ENCODE measurements around the gene PYGO1.
"Not testable (repeated sequence)": the region's sequence is repeated elsewhere in the genome, so short reads cannot be mapped to it uniquely, and the experiment has no call there.

Gene PYGO1, protein sequence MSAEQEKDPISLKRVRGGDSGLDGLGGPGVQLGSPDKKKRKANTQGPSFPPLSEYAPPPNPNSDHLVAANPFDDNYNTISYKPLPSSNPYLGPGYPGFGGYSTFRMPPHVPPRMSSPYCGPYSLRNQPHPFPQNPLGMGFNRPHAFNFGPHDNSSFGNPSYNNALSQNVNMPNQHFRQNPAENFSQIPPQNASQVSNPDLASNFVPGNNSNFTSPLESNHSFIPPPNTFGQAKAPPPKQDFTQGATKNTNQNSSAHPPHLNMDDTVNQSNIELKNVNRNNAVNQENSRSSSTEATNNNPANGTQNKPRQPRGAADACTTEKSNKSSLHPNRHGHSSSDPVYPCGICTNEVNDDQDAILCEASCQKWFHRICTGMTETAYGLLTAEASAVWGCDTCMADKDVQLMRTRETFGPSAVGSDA

DNA sequence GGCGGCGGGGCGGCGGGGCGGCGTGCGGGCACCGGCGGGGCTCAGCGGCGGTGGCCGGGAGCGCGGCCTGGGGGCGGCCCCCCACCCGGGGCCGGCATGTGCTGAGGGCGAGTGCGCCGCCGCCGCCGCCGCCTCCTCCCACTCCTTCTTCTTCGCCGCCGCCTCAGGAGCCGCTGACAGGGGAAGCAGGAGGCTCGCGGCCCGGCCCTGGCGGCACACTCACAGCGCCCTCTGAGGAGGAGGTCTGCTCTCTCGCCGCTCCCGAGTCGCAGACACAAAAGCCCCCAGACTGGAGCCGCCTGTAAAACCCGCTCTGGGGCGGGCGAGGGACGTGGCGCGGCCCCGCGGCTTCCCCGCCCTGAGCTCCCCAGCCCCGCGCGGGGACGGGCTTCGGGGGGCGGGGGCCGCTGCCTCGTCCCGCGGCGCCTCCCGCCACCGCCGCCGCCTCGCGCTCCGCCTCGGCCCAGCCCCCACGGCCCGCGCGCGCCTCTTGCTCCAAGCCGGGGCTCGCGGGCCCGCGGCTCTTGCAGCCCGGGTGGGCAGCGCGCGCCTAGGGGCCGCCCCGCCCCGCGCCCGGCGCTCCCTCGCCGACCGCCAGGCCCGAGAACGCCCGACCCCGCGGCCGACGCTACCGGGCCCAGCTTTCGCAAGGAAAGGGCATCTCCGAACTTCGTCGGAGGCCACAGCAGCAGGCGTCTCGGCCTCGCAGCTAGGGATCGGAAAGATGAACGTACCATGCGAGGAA lies at the start of gene PYGO1:
Gene PYGO1, minus strand, starts transcription at position 276 of the 745 bp plus-strand sequence. CDS start 462 bp downstream, outside the sequence.
- peak; percentile 60 for DNase-seq (ENCODE audit: low spot score)

- DNase-seq (ENCODE audit: low spot score) = no peak
Measured at GRCh38 chr15:55637086-55637485, 48.9 kb upstream of the PYGO1 start.

DNA sequence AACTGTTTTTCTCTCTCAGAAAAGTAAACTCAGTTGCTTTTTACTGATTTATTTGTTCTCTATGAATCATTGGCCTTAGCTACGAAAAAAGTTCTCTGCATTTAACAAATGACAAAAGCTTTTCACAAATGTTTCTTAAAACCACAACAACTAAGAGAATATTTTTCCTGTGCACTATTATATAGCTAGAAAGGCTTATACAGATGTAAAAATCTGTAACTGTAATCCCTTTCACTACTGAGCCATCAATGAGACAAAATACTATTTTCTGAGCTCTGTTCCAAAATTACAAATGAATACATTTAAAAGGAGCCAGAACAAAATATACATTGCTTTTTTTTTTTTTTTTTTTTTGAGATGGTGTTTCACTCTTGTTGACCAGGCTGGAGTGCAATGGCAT lies 45.6 kb upstream of the PYGO1 start:
- DNase-seq (ENCODE audit: low spot score) = no peak

DNA sequence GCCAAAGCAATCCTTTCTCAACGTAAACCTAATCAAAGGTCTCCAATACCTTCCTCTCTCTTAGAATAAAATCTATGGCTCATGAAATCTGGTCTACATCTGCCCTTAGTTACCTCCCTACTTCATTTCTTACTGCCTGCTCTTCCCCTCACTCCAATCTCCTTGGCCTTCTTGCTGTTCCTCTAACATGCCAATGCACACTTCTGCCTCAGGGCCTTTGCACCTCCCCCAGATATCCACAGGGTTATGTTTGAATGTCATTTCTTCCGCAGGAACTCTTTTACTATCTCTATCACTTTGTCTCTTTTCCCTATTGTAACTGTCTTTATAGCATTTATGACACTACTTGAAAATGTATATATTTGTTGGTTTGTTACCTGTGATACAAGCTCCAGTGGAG lies 44.3 kb upstream of the PYGO1 start:
- DNase-seq (ENCODE audit: low spot score) = no peak

- no peak for DNase-seq (ENCODE audit: low spot score)
Measured at GRCh38 chr15:55630858-55631257, 42.7 kb upstream of the PYGO1 start.

- DNase-seq (ENCODE audit: low spot score) = no peak
Measured at GRCh38 chr15:55628369-55628730, 40.2 kb upstream of the PYGO1 start.

DNA sequence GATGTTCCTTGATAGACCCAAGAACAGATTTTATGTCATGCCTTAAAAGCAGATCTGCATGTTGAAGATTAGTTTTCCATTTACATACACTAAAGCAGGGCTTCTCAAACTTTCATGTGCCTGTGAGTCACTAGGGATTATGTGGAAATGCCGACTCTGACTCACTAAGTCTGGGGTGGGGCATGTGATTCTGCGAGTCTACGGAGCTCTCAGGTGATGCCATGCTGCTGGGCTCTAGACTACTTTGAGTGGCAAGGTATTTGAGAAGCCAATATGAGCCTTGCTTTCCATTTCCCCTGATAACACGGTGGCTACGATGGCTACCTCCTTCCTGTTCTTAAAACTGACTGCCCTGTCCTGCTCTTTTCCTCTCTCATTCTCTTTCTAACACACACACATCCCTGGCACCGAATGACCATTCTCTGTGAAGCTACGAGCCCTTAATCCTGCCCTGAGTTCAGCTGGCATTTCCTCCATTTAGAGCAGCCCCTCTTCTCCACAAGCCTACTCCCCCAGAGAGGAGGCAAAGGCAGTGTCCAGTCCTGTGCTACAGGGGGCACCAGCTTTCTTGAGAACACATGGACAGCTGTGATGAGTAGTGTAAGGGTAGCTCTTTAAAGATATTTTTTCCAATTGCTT lies 39.7 kb upstream of the PYGO1 start:
- DNase-seq (ENCODE audit: low spot score) = peak; percentile 73

GRCh38 chr15:55619783-55620182 lies 31.6 kb upstream of the PYGO1 start:
- DNase-seq (ENCODE audit: low spot score) = no peak

- no peak for DNase-seq (ENCODE audit: low spot score)
Measured at GRCh38 chr15:55618387-55618786, 30.2 kb upstream of the PYGO1 start.

DNA sequence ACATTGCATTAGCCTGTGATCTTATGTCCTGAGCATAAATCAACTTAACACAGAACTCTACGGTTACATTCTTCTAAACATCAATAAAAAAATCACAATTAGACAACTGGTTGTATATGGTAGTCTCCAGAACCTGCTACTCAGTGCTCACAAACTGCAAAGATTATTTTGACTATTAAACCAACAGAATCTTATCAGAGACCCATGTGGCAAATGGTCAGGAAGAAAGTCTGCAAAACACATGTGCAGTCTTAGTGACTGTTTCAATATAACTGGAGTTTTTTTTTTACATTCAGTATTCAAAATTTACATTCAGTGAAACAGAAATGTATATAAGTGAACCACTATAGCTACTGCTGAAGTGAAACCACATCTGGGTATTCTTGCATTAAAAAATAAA lies 27.3 kb upstream of the PYGO1 start:
- DNase-seq (ENCODE audit: low spot score) = no peak

- DNase-seq (ENCODE audit: low spot score) = no peak
Measured at GRCh38 chr15:55613727-55614126, 25.6 kb upstream of the PYGO1 start.

- no peak for DNase-seq (ENCODE audit: low spot score)
Measured at GRCh38 chr15:55606214-55606613, 18.1 kb upstream of the PYGO1 start.

GRCh38 chr15:55601374-55601773 lies 13.2 kb upstream of the PYGO1 start:
- DNase-seq (ENCODE audit: low spot score) = no peak

DNA sequence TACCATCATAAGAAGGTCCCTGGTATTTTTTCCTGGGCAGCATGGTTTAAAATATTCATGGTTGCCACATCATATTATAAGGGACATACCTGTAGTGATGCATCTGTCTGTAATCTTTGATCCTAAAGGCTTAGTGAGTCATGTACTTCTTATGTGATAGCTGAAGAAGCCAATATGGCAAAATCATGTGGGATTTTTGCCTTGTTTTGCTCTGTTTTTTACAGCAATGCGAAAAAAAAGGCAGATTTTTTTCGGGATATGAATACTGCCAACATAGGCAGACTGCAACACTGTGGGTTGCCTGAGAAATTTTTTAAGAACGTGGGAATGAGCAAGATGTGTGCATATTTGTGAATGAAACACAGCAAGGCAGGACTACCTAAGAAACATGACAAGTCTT lies 11.3 kb upstream of the PYGO1 start:
- DNase-seq (ENCODE audit: low spot score) = no peak

DNA sequence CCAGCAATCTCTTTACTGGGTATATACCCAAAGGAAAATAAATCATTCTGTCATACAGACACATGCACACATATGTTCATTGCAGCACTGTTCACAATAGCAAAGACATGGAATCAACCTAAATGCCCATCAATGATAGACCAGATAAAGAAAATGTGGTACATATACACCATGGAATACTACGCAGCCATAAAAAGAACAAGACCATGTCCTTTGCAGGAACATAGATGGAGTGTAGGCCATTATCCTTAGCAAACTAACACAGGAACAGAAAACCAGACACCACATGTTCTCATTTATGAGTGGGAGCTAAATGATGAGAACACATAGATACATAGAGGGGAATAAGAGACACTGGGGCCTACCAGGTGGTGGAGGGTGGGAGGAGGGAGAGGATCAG lies 4.9 kb upstream of the PYGO1 start:
- not testable (repeated sequence) for DNase-seq (ENCODE audit: low spot score)

- DNase-seq (ENCODE audit: low spot score) = no peak
Measured at GRCh38 chr15:55590788-55591187, 2.6 kb upstream of the PYGO1 start.

DNA sequence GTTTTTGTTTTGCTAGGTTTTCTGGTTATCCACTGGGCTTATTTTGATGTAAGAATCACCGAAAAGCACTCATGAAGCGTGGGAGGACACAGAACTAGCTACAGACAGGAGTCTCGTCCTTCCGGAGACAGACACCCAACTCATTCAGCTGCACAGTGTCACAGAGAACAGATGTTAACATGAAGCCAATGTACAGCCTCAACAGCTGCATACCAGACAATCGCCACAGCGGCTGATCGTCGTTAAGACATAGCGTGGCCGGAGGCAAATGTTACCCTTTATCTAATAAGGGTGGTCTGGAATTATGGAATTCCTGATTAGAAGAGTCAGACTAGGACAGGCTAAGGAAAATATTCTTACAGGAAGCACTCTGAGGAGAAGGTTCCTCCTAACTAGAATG lies 1.1 kb upstream of the PYGO1 start:
- peak; percentile 4 for DNase-seq (ENCODE audit: low spot score)

- DNase-seq (ENCODE audit: low spot score) = no peak
Measured at GRCh38 chr15:55588815-55589115, 620 bp upstream of the PYGO1 start.

DNA sequence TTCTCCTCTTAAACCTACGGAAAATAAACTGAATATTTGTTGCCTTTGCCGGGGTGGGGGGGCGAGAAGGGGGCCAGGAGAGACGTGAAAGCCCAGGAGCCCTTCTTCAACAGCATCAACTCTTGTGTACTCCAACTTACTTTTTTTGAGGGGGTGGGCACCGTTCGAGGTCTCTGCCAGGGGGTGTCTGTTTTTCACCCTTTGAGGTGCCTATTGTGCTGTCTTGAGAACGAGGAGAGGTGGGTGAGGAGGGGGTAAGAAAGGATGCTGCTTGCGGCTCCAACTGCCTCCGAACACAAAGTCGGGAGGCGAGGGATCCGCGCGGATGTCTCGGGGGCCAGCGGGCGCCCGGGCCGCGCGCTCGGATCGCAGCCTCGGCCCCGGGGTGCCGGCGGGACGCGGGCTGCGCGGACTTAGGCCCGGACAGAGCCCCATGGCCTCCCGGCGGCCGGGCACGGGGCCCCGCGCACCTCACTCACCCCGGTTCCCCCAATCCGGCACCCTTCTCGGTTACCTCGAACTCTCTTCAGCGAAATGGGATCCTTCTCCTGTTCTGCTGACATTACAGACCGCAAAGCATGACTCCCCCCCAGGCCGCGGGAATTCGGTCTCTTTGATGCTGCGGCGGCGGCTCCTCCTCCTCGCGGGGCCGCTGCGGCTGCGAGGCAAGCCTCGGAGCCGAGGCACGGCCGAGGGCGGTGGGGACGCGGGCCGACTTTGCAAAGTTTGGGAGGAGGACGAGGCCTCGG lies 650 bp downstream of the PYGO1 start:
- DNase-seq (ENCODE audit: low spot score) = peak; percentile 56

DNA sequence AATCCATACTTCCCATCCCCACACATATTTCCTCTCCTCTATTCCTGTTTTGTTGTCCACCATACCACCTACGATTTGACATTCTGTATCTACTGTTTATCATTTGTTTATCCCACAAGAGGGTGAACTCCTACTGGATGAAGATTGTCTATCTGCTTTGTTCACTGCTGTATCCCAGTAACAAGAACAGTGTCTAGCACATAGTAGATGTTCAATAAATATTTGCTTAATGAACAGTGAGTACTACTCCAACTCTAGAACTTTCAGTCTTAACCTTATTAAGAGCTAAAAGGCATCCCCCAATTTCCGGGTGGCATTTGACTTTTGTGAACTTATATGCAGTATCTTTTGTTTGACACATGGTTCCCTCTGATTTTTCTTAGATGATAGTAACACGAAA lies 1.3 kb downstream of the PYGO1 start:
- no peak for DNase-seq (ENCODE audit: low spot score)

GRCh38 chr15:55576943-55577342 lies 11.2 kb downstream of the PYGO1 start:
- DNase-seq (ENCODE audit: low spot score) = no peak

DNA sequence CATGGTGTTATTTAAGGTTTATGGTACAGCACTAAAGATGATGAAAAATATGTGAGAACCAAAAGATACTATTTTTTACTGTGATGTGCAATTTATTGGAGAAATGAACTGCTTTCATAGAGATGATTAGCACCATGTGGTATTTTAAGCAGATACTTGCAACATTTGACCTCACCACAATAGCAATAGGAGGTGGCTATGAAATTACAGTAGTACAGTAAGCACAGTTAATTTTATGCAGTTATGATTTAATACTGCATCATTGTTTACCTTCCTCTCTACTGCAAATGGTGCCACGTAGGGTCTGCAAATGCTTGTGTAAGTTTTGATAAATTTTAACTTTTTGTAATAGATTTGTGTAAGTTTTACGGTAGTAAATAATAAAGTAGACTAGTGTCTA lies 14.0 kb downstream of the PYGO1 start:
- no peak for DNase-seq (ENCODE audit: low spot score)

DNA sequence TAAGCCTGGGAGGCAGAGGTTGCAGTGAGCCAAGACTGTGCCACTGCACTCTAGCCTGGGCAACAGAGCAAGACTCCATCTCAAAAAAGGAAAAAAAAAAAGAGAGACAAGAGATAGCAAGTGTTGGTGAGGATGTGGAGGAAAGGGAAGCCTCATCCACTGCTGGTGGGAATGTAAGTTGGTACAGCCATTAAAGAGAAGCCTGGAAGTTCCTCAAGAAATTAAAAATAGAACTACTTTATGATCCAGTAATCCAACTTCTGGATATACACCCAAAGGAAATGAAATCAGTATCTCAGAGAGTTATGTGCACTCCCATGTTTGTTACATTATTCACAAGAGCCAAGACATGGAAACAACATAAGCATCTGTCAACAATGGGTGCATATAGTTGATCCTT lies 14.9 kb downstream of the PYGO1 start:
- no peak for DNase-seq (ENCODE audit: low spot score)
